ENCODE results near the gene SH3YL1.
"Not testable (repeated sequence)": the region's sequence is repeated elsewhere in the genome, so short reads cannot be mapped to it uniquely, and the experiment has no call there.

Gene SH3YL1

DNA sequence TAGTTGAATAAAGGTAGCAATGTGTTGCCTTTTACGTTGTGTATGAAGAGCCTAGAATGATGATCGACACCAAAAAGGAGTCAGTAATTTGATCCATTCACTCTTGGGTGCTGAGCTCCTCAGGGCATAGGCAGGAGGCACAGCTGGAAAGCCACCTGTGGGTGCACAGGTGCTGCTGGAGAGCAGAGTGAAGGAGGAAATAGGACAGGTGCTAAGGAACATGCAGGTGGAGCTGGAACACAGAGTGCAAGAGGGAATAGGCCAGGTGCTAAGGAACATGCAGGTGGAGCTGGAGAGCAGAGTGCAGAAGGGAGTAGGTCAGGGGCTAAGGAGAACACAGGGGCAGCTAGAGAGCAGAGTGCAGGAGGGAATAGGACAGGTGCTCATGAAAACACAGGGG, 86.1 kb downstream of the SH3YL1 start:
- no peak for TF ChIP-seq ZFX (IDR thresholded peaks at IDR 0.05; ENCODE audit: borderline replicate concordance)
- TF ChIP-seq, protein P1, sequence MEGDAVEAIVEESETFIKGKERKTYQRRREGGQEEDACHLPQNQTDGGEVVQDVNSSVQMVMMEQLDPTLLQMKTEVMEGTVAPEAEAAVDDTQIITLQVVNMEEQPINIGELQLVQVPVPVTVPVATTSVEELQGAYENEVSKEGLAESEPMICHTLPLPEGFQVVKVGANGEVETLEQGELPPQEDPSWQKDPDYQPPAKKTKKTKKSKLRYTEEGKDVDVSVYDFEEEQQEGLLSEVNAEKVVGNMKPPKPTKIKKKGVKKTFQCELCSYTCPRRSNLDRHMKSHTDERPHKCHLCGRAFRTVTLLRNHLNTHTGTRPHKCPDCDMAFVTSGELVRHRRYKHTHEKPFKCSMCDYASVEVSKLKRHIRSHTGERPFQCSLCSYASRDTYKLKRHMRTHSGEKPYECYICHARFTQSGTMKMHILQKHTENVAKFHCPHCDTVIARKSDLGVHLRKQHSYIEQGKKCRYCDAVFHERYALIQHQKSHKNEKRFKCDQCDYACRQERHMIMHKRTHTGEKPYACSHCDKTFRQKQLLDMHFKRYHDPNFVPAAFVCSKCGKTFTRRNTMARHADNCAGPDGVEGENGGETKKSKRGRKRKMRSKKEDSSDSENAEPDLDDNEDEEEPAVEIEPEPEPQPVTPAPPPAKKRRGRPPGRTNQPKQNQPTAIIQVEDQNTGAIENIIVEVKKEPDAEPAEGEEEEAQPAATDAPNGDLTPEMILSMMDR (IDR thresholded peaks at IDR 0.05) = no peak

DNA sequence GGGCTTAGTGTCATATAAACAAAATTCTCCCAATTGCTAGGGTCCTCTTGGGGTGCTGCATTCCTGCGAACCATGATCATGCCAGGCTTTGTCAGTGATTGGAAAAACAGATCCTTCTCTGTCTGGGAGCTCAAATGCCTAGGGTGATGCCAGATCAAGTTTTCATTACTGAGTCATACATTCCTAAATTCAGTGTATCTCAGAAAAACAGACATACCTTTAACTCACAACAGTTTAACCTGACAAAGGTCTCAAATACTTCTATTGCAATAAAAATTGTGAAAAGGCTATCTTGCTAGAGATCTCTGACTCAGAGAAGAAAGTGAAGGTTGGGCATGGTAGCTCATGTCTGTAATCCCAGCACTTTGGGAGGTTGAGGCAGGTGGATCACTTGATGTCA, 86.9 kb downstream of the SH3YL1 start:
- H3K27ac ChIP-seq = no peak overlapping the region
- TF ChIP-seq, protein P1 (IDR thresholded peaks at IDR 0.05) = no peak
- TF ChIP-seq ZFX (IDR thresholded peaks at IDR 0.05; ENCODE audit: borderline replicate concordance) = no peak

More for the DNA sequence above, 86.1 kb downstream of the SH3YL1 start:
- no peak overlapping the region for H3K27ac ChIP-seq

DNA sequence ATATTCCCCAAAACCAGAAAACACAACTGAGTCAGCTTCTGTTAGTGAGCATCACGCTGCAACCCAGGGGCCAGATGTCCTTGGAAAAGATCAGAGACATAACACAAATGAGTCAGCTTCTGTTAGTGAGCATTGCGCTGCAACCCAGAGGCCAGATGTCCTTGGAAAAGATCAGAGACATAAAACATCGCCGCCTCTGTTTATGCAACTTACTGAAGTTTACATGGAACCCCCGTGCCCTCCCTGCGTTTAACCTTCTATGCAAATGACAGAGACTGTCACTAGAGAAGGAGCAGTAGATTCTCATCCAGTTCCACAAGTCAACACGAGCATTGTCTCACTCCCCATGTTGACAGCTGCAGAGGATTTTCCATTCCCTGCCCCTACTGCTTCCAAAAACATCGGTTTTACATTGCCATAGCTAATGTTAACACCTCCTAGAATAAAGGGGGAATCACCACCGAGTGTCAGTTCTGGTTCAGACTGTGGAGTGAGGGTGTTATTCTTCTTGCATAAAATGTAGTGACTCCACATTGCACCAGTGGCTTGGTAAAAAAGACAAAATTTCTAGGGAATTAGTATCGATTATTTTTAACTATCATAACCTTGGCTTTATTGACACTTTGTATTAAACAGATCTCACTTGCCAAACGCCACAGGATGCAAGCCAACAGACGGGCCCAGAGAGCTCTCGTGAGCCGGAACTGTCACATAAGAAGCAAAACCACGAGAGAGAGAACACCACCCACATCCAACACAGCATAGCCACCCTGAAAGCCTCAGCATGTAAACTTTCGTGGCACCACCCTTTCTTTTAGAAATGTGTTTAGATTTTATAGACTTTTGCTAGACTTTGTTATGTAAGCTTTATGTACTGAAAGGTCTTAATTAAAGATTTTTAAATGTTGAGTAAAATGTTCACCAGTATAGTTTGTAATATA, 87.7 kb downstream of the SH3YL1 start:
- no peak for TF ChIP-seq ZFX (IDR thresholded peaks at IDR 0.05; ENCODE audit: borderline replicate concordance)
- TF ChIP-seq, protein P1 (IDR thresholded peaks at IDR 0.05) = no peak
- H3K27ac ChIP-seq = no peak overlapping the region

DNA sequence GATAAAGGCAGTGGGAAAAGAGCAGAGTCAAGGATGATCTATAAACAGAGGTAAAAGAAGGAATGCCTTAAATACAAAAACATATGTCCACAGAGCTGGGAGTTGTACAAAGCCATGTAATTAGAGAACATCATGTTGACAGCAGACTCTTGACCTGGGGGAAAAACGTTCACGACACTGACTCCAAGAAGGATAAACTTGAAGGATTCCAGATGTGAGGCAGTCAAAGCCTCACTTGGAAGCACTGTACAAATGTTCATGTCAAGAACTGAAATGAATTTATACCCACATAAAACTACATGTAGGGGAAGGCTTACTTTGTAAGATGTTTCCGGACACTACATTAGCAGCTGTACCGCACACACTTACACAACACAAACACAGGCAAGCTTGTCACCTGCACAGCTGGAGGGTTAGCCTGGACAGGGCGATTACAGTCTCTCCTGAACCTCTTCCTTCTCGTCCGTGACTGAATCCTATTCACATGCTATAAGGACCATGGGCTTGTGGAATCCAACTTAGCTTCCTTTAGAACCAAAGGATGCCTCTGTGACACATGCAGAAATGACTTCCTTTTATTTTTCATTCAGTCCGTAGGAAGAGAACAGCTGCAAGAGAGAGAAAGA, 88.6 kb downstream of the SH3YL1 start:
- TF ChIP-seq ZFX (IDR thresholded peaks at IDR 0.05; ENCODE audit: borderline replicate concordance) = no peak

DNA sequence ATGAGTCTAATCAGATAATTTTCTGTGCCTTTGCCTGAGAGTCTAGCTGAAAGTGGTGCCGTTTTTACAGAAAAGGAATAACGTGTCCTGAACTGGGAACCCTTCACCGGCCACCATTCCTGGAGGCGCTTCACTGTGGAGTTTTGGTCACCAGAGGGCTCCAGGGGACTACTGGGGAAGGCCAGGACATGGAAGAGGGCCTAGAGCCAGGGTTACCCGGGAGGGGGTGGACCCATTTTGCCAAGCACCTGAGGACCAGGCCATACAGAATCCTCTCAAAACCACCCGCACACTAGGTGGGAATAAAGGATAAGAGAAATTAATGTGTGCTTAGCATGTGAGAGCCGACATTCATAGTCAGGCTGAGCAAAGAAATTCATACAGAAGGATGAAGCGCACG, 91.7 kb downstream of the SH3YL1 start:
- not testable (repeated sequence) for H3K27ac ChIP-seq
- TF ChIP-seq, protein P1 (IDR thresholded peaks at IDR 0.05) = peak; percentile 33

More for the DNA sequence above, 88.6 kb downstream of the SH3YL1 start:
- no peak overlapping the region for H3K27ac ChIP-seq

- TF ChIP-seq ZFX (IDR thresholded peaks at IDR 0.05; ENCODE audit: borderline replicate concordance) = no peak
- TF ChIP-seq, protein P1 (IDR thresholded peaks at IDR 0.05) = no peak
- H3K27ac ChIP-seq = no peak overlapping the region
Observed at GRCh38 chr2:169741-170140, 94.1 kb downstream of the SH3YL1 start.

Data from 22Rv1 (cell line).